Cardiac fibroblast (primary cell): ENCODE results near the gene TMED1.

Experiments
- DNase-seq, 2 donors: peaks; one replicate each; pipeline versions ENCODE4 v3.0.0 to v3.0.0-alpha.2; 2010; ENCODE audit warnings: low read depth in 2 of 2
- H3K4me3 ChIP-seq, 2 donors: replicated peaks in 1 of 2; 1 replicate in 1 of 2; 2 replicates in 1 of 2; pipeline ENCODE4 v1.5.1; 2011; ENCODE audit warnings: low read depth in 2 of 2, low read length in 2 of 2, mild to moderate bottlenecking in 2 of 2, moderate library complexity in 1 of 2
- CTCF ChIP-seq: IDR thresholded peaks from one replicate; pipeline ENCODE4 v1.5.1; 2011; ENCODE audit warnings: low read depth, mild to moderate bottlenecking, low read length, inconsistent platforms

TMED1 gene

GRCh38 chr19:10829967-10830366 lies 6.0 kb downstream of the TMED1 start:
- no peak for DNase-seq
- TF ChIP-seq CTCF = no peak
- no peak overlapping the region for H3K4me3 ChIP-seq

- peak; percentile 17 for TF ChIP-seq CTCF
- no peak for DNase-seq
- H3K4me3 ChIP-seq = no peak overlapping the region
Observed at GRCh38 chr19:10828981-10829821, 6.8 kb downstream of the TMED1 start.

GRCh38 chr19:10826846-10827245 lies 9.2 kb downstream of the TMED1 start:
- no peak overlapping the region for H3K4me3 ChIP-seq
- DNase-seq = no peak
- no peak for TF ChIP-seq CTCF

GRCh38 chr19:10826231-10826630 lies 9.8 kb downstream of the TMED1 start:
- no peak for DNase-seq
- H3K4me3 ChIP-seq = no peak overlapping the region
- TF ChIP-seq CTCF = no peak

- TF ChIP-seq CTCF = no peak
- no peak overlapping the region for H3K4me3 ChIP-seq
- no peak for DNase-seq
Observed at GRCh38 chr19:10823690-10824089, 12.3 kb downstream of the TMED1 start.

- peak in 1 of 2 donors; percentile 21 for DNase-seq
- H3K4me3 ChIP-seq = no peak overlapping the region
- TF ChIP-seq CTCF = peak; percentile 29
Observed at GRCh38 chr19:10820173-10820572, 15.8 kb downstream of the TMED1 start.
